ENCODE measurements around the gene AXL. TPM values are rescaled to one million over a fixed set of nuclear protein-coding genes. Genes with fewer than 3 reads are reported as not detected.

Gene AXL
- total and polyA plus RNA-seq, 2 donors (not counting 3 experiments of a cell fraction or from before 2014, with no cell fraction given) = 86.9 to 172 TPM

- ChIA-PET POLR2A (interaction anchor here (0.7 to 1.3 kb wide), 2 partner anchors 35 to 126 kb away, joined by 3 to 7 read pairs; no protein-coding TSS in a partner anchor), CTCF (interaction anchor here (3.8 to 5.4 kb wide), 2 partner anchors 18 to 40 kb away, joined by 24 to 50 read pairs; no protein-coding TSS in a partner anchor)
- peak overlapping the region; percentile 86 for H3K4me2 ChIP-seq (ENCODE audit: insufficient read depth, low read length)
- peaks cover 2 to 6% of the 10 kb centered on the region in 2 experiments for H3K36me3 ChIP-seq (ENCODE audit: control insufficient read depth in 2 of 2, extremely low read depth in 1 of 2, insufficient read depth in 2 of 2, low read length in 2 of 2)
- H3K4me3 ChIP-seq (replicated peaks in 1 of 3; ENCODE audit: insufficient read depth in 1 of 3, low read depth in 1 of 3, low read length in 3 of 3) = no peak overlapping the region
- TF ChIP-seq POLR2A (IDR thresholded peaks at IDR 0.05; ENCODE audit: low read depth, low read length) (no peak), JUN (IDR thresholded peaks at IDR 0.05; ENCODE audit: borderline replicate concordance, insufficient read depth, insufficient read length, low read depth) (no peak), EZH2 (IDR thresholded peaks at IDR 0.05; ENCODE audit: borderline replicate concordance, low read depth, low read length, severe bottlenecking) (no peak), MYC (IDR thresholded peaks at IDR 0.05; ENCODE audit: low read depth, low read length) (no peak), POLR2AphosphoS5 (IDR thresholded peaks at IDR 0.05; ENCODE audit: insufficient read depth, low read depth, low read length) (no peak), FOS (IDR thresholded peaks at IDR 0.05; ENCODE audit: borderline replicate concordance, insufficient read depth, low read length) (no peak), MAX (IDR thresholded peaks at IDR 0.05; ENCODE audit: insufficient read depth, insufficient read length) (no peak), GATA2 (IDR thresholded peaks at IDR 0.05; ENCODE audit: insufficient read depth, insufficient read length, low read depth, low read length) (no peak)
- TF ChIP-seq, protein P1, sequence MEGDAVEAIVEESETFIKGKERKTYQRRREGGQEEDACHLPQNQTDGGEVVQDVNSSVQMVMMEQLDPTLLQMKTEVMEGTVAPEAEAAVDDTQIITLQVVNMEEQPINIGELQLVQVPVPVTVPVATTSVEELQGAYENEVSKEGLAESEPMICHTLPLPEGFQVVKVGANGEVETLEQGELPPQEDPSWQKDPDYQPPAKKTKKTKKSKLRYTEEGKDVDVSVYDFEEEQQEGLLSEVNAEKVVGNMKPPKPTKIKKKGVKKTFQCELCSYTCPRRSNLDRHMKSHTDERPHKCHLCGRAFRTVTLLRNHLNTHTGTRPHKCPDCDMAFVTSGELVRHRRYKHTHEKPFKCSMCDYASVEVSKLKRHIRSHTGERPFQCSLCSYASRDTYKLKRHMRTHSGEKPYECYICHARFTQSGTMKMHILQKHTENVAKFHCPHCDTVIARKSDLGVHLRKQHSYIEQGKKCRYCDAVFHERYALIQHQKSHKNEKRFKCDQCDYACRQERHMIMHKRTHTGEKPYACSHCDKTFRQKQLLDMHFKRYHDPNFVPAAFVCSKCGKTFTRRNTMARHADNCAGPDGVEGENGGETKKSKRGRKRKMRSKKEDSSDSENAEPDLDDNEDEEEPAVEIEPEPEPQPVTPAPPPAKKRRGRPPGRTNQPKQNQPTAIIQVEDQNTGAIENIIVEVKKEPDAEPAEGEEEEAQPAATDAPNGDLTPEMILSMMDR (IDR thresholded peaks at IDR 0.05; ENCODE audit: extremely low read depth in 1 of 2, insufficient read depth in 1 of 2, low read depth in 1 of 2, low read length in 2 of 2) = no peak
- H3K9me1 ChIP-seq (replicated peaks; ENCODE audit: control insufficient read depth, extremely low read depth, insufficient read depth, low read length) = no peaks in the 10 kb centered on the region
- FAIRE-seq (peak; percentile 61), DNase-seq (ENCODE audit: low read depth, low spot score) (no peak)
- H2AFZ ChIP-seq (ENCODE audit: low read depth, low read length) = no peak overlapping the region
- no peaks in the 10 kb centered on the region for H3K9me3 ChIP-seq (replicated peaks; ENCODE audit: control insufficient read depth, insufficient read depth, low read length)
- H3K4me1 ChIP-seq (ENCODE audit: control insufficient read depth, extremely low read depth, insufficient read depth, low read length) = peaks cover 58% of the 10 kb centered on the region
- intact Hi-C loops (cut with micrococcal nuclease) = loop anchor here (2.0 to 5.0 kb wide), 3 partner anchors 17 to 100 kb away; no protein-coding TSS in a partner anchor
- no peaks in the 10 kb centered on the region for H3K27me3 ChIP-seq (ENCODE audit: control insufficient read depth in 2 of 2, insufficient read depth in 2 of 2, low read length in 2 of 2)
- H4K20me1 ChIP-seq (replicated peaks; ENCODE audit: control insufficient read depth, extremely low read depth, insufficient read depth, low read length) = no peaks in the 10 kb centered on the region
- H3K9ac ChIP-seq (replicated peaks; ENCODE audit: extremely low read depth, insufficient read depth, low read length) = peak overlapping the region; percentile 21
- dilution Hi-C loops (cut with MboI; ENCODE audit: extremely low pct_ligation_motif_present, low sequenced_read_pairs) = no loop called here
- BruUV-seq (replicated peaks) = no TSS peak
- peaks cover 60% of the 10 kb centered on the region for H3K79me2 ChIP-seq (ENCODE audit: control insufficient read depth, insufficient read depth, low read length)
- peak overlapping the region; percentile 65 for H3K27ac ChIP-seq (ENCODE audit: insufficient read depth, low read depth, low read length)
These were observed 3.2 kb downstream of the AXL start for GRCh38 chr19:41222240-41222639.

Data from endothelial cell of umbilical vein (primary cell).